ENCODE measurements around the gene MYBPH. TPM values are rescaled to one million over a fixed set of nuclear protein-coding genes. Genes with fewer than 3 reads are reported as not detected.

The MYBPH gene
- total RNA-seq, 1 donor from 2014 or later = not detected

DNA sequence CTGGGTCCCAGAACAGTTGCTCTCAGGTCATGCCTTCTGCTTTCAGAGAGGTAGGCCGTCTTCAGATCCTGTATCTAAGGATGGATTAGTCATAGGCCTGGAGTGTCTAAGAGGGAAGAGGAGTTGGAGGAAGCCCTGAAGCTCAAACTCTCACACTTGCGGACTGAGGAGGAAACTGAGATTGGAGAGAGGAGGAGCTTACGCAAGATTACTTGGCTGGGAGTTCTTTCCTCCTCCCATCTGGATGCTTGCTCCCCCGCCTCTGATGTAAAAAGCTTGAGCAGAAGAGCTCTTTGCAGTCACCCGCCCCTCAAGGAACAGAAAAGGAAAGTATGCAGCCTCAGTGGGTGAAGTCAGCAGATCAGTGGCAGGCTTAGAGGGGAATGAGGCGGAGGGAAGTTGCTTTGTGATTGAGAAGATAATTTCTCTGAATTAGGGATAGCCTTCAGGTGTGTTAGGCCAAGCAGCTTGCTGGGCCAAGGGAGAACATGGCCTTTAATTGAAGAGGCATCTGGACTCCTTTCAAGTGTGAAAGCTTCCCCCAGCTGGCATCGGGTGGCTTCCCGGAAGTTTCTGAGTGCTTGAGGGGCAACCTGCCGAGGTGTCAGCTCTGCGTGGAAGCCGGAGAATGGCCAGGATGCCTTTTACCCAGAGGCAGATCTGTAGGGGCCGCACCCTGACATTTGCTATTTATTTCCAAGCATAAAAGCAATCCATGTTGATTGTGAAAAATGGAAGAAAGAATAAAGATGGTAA lies 41.5 kb downstream of the MYBPH start:
- H3K4me3 Mint-ChIP-seq = no peak overlapping the region
- peak overlapping the region; percentile 57 for H3K27ac Mint-ChIP-seq (ENCODE audit: unreplicated experiment)

DNA sequence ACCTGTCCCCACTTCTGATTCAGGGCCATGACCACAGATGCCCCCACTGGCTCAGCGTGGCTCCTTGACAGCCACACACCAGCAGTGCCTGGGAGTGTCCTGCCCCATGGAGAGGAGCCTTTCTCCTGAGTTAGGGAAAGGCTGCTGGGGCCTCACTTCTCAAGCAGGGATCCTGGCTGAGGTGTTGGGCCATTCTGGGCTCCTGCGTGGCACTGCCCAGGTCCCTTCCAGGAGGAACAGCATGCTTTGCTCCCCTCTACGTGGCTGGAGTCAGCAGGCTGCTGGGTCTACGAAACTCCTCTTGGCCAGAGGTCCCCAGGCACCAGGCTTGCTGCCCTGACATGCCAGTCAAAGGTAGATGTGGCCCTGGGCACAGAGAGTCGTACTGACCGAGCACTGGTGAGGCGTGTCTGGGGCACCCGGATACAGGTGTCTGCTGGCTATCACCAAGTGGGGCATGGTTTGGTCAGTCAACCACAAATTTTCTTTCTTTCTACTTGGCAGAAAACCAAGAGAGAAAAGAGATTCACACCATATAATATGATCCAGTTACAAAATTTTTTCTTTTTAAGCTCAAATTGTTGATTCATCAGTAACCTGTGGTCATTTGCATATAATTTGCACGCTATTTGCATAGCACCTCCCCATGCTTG lies 44.0 kb downstream of the MYBPH start:
- DNase-seq (ENCODE audit: low read depth, low spot score) = no peak
- H3K27me3 Mint-ChIP-seq (ENCODE audit: low read depth) = peaks cover 29% of the 10 kb centered on the region
- H3K36me3 Mint-ChIP-seq (ENCODE audit: low read depth) = no peaks in the 10 kb centered on the region
- TF ChIP-seq, protein P1, sequence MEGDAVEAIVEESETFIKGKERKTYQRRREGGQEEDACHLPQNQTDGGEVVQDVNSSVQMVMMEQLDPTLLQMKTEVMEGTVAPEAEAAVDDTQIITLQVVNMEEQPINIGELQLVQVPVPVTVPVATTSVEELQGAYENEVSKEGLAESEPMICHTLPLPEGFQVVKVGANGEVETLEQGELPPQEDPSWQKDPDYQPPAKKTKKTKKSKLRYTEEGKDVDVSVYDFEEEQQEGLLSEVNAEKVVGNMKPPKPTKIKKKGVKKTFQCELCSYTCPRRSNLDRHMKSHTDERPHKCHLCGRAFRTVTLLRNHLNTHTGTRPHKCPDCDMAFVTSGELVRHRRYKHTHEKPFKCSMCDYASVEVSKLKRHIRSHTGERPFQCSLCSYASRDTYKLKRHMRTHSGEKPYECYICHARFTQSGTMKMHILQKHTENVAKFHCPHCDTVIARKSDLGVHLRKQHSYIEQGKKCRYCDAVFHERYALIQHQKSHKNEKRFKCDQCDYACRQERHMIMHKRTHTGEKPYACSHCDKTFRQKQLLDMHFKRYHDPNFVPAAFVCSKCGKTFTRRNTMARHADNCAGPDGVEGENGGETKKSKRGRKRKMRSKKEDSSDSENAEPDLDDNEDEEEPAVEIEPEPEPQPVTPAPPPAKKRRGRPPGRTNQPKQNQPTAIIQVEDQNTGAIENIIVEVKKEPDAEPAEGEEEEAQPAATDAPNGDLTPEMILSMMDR (conservative IDR thresholded peaks at IDR 0.05) = no peak
- H3K4me1 Mint-ChIP-seq = peaks cover 15% of the 10 kb centered on the region
- H3K27ac Mint-ChIP-seq (ENCODE audit: unreplicated experiment) = no peak overlapping the region
- H3K4me3 Mint-ChIP-seq = no peak overlapping the region
- H3K9me3 Mint-ChIP-seq = no peaks in the 10 kb centered on the region

More for the DNA sequence above, 41.5 kb downstream of the MYBPH start:
- Mint-ChIP-seq H3K4me1 (no peaks in the 10 kb centered on the region), H3K9me3 (no peaks in the 10 kb centered on the region), H3K27me3 (ENCODE audit: low read depth) (peaks cover 9% of the 10 kb centered on the region), H3K36me3 (ENCODE audit: low read depth) (no peaks in the 10 kb centered on the region)
- TF ChIP-seq, protein P1 (conservative IDR thresholded peaks at IDR 0.05) = no peak
- no peak for DNase-seq (ENCODE audit: low read depth, low spot score)

DNA sequence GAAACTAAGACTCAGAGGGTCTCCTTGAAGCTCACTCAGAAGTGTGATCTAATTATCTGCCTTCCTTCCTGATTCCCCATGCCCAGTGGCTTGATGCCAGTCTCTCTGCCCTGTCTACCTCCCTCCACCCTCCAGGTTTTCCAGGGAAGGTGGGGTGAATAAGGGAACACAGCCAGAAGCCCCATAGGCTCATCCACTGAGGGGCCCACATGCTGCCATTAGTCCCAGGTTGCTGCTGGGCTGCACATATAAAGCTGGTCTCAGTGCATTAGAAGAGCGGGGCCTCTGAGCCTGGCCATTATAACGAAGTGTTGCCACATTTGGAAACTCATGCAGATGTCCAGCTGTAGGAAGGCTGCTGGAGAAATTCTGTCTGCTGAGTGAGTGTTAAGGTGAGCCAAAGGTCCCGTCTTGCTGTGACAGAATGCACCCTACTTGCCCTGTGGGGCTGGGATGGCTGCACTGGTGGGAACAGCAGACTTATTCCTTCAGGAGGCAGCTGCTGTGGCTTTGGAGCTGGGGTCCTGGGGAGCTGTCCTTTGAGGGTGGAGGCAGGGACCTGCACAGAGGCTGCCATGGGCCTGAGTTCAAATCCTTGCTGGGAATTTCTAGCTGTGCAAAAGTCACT lies 45.2 kb downstream of the MYBPH start:
- no peaks in the 10 kb centered on the region for H3K9me3 Mint-ChIP-seq
- TF ChIP-seq, protein P1 (conservative IDR thresholded peaks at IDR 0.05) = no peak
- H3K36me3 Mint-ChIP-seq (ENCODE audit: low read depth) = no peaks in the 10 kb centered on the region
- no peak overlapping the region for H3K27ac Mint-ChIP-seq (ENCODE audit: unreplicated experiment)
- H3K4me3 Mint-ChIP-seq = no peak overlapping the region
- peaks cover 16% of the 10 kb centered on the region for H3K4me1 Mint-ChIP-seq
- H3K27me3 Mint-ChIP-seq (ENCODE audit: low read depth) = peaks cover 40% of the 10 kb centered on the region
- DNase-seq (ENCODE audit: low read depth, low spot score) = no peak

DNA sequence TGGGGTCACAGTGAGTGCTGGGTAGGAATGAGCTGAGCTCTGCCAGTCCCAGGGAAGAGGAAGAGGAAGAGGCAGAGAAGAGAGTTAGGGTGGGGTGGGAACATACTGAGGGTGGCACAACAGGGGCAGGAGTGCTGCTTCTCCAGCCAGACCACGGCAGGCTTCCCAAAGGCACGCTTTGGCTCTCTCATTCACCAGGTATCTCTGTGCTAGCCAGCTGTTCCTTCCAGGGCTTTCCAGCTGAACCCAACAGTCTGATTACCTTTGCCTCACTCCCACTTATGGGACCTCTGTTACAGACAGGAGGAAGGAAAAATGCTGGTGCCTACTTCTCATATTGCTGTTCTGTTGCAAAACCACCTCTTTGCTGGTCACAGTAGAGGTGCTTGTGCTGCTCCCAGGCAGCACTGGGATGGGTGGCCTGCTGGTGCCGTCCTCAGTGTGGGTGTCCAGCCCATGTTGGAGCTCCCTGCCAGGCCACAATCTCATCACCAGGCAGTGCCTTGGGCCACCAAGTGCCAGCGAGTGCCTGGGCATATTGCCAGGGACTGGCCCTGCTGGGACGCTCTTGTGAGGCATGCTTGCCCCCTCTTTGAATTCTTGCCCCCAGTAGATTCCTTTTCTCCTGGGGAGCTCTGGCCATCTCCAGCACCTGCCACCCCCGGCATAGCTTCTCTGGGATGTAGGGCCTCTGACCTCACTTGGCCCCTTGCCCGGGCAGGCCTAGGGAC lies 46.0 kb downstream of the MYBPH start:
- no peak for DNase-seq (ENCODE audit: low read depth, low spot score)
- Mint-ChIP-seq H3K4me3 (no peak overlapping the region), H3K27ac (ENCODE audit: unreplicated experiment) (no peak overlapping the region), H3K9me3 (no peaks in the 10 kb centered on the region), H3K27me3 (ENCODE audit: low read depth) (peaks cover 48% of the 10 kb centered on the region), H3K36me3 (ENCODE audit: low read depth) (no peaks in the 10 kb centered on the region), H3K4me1 (peaks cover 16% of the 10 kb centered on the region)
- TF ChIP-seq, protein P1 (conservative IDR thresholded peaks at IDR 0.05) = no peak

Data from neural crest cell (in vitro differentiated cells).